Panc1 (cell line): ENCODE measurements around the gene SPRN. TPM values are rescaled to one million over a fixed set of nuclear protein-coding genes. Genes with fewer than 3 reads are reported as not detected.

Source experiments
- ATAC-seq: fragments of 200-7000 bp; cut with Tn5 transposase; 2 replicates; pipeline ENCODE4 v1.9.1; 2020; ENCODE audit warnings: mild to moderate bottlenecking, moderate library complexity
- BruUV-seq: library from RNA; stranded (reverse); fragments of 400-500 nt; replicated peaks from 2 replicates; lab custom pipeline; 2021; lab: Mats Ljungman, UMichigan
- CTCF ChIA-PET: fragments of 300-600 bp; sonication (Branson Sonifier 250); formaldehyde crosslinking; loops from one replicate; lab custom pipeline; 2022; ENCODE audit warnings: antibody characterized with exemption; lab: Charles Lee
- POLR2A ChIA-PET: fragments of 300-600 bp; sonication (Branson Sonifier 250); formaldehyde crosslinking; loops from one replicate; lab custom pipeline; 2022; ENCODE audit warnings: antibody characterized with exemption; lab: Charles Lee
- DNase-seq: peaks from one replicate; pipeline ENCODE4 v3.0.0-alpha.2; 2010; ENCODE audit warnings: low read depth, low spot score
- H3K27ac ChIP-seq: 2 replicates; pipeline ENCODE4 v1.5.1; 2011; ENCODE audit warnings: mild to moderate bottlenecking, low read length, inconsistent platforms
- H3K27me3 ChIP-seq: fragments of 200-500 bp; sonication (Bioruptor generic); 2 replicates; pipeline ENCODE4 v1.6.0; 2014; ENCODE audit warnings: low read length, inconsistent platforms; ENCODE audit not compliant: control insufficient read depth, insufficient read depth
- H3K36me3 ChIP-seq: fragments of 200-500 bp; sonication (Bioruptor generic); 2 replicates; pipeline ENCODE4 v1.5.1; 2014; ENCODE audit warnings: inconsistent platforms, mild to moderate bottlenecking, low read length, moderate library complexity; ENCODE audit not compliant: control insufficient read depth, insufficient read depth
- H3K4me1 ChIP-seq: 2 replicates; pipeline ENCODE4 v1.5.1; 2011; ENCODE audit warnings: inconsistent platforms, mild to moderate bottlenecking, low read length, moderate library complexity; ENCODE audit not compliant: control insufficient read depth, insufficient read depth
- H3K4me3 ChIP-seq, 2 experiments: 2 replicates each; pipeline ENCODE4 v1.5.1; 2011 to 2012; ENCODE audit warnings: low read depth in 2 of 2, low read length in 2 of 2, mild to moderate bottlenecking in 2 of 2, inconsistent platforms in 1 of 2, moderate library complexity in 1 of 2
- H3K9me3 ChIP-seq: fragments of 200-500 bp; sonication (Bioruptor generic); 2 replicates; pipeline ENCODE4 v1.5.1; 2014; ENCODE audit warnings: low read depth, mild to moderate bottlenecking, inconsistent platforms, low read length, moderate library complexity; ENCODE audit not compliant: control insufficient read depth, insufficient read depth
- POLR2AphosphoS5 ChIP-seq: IDR thresholded peaks from 2 replicates; pipeline ENCODE4 v1.6.1; 2012; ENCODE audit warnings: mild to moderate bottlenecking, low read depth, low read length, moderate library complexity
- SIN3A ChIP-seq: IDR thresholded peaks from 2 replicates; pipeline ENCODE4 v1.6.1; 2012; ENCODE audit warnings: low read depth, mild to moderate bottlenecking, low read length, moderate library complexity, borderline replicate concordance; ENCODE audit not compliant: insufficient read depth
- TCF7L2 ChIP-seq: IDR thresholded peaks from 2 replicates; pipeline ENCODE4 v1.6.1; 2011; ENCODE audit warnings: mild to moderate bottlenecking, low read depth, low read length, inconsistent platforms
- in situ Hi-C: cut with HindIII; loops from 2 replicates; pipeline ENCODE4 v1.10.0; 2016; ENCODE audit warnings: low sequenced_read_pairs, low pct_unique_long_range_greater_than_20kb
- intact Hi-C: fragments of 100-400 bp; cut with micrococcal nuclease; formaldehyde crosslinking; loops from one replicate; pipeline ENCODE4 v1.10.0; 2022; ENCODE audit not compliant: unreplicated experiment
- total RNA-seq: library from RNA; stranded (reverse); gene quantifications from one replicate; pipeline ENCODE4 v1.2.1, GENCODE V29; 2021; ENCODE audit not compliant: unreplicated experiment
- TF ChIP-seq, protein P1 (sequence below), 2 experiments: IDR thresholded peaks; 2 replicates each; pipeline ENCODE4 v1.6.1; 2011 to 2012; ENCODE audit warnings: low read depth in 2 of 2, control low read depth in 1 of 2, low read length in 1 of 2, mild to moderate bottlenecking in 1 of 2, moderate library complexity in 1 of 2; ENCODE audit not compliant: insufficient read depth in 1 of 2
- TF ChIP-seq, protein P2 (sequence below): fragments of 450-650 bp; IDR thresholded peaks from 2 replicates; pipeline ENCODE4 v1.5.1; 2017; ENCODE audit warnings: mild to moderate bottlenecking

SPRN gene
- total RNA-seq, 1 experiment from 2014 or later: 0.64 TPM

DNA sequence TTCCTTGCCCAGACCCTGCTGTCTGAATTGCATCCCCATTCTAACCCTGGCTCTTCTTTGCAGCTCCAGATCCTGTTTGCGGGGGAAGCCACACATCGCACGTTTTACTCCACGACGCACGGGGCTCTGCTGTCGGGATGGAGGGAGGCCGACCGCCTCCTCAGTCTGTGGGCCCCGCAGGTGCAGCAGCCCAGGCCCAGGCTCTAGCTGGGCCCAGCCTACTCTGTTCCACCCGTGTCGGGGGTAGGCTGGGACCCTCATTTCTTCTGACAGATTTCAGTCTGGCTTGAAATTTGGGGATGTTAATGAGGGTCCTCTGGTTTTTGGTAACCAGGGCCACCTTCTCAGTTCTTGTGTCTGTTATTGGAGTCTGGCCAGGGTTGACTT, 33.2 kb downstream of the SPRN start:
- Histone ChIP-seq H3K9me3 (no peaks in the 10 kb centered on the region), H3K27ac (no peak overlapping the region), H3K36me3 (no peaks in the 10 kb centered on the region; the same call in 1 of the 2 replicates), H3K4me1 (peaks cover 13% of the 10 kb centered on the region), H3K4me3 (no peak overlapping the region), H3K27me3 (no peaks in the 10 kb centered on the region)
- no peak for ATAC-seq
- ChIA-PET CTCF (no interaction called here), POLR2A (interaction anchor here (0.6 kb wide), 1 partner anchor 38 kb away, joined by 9 read pairs; no protein-coding TSS in a partner anchor)
- BruUV-seq: no TSS peak
- intact Hi-C loops: no loop called here
- TF ChIP-seq, protein P1, sequence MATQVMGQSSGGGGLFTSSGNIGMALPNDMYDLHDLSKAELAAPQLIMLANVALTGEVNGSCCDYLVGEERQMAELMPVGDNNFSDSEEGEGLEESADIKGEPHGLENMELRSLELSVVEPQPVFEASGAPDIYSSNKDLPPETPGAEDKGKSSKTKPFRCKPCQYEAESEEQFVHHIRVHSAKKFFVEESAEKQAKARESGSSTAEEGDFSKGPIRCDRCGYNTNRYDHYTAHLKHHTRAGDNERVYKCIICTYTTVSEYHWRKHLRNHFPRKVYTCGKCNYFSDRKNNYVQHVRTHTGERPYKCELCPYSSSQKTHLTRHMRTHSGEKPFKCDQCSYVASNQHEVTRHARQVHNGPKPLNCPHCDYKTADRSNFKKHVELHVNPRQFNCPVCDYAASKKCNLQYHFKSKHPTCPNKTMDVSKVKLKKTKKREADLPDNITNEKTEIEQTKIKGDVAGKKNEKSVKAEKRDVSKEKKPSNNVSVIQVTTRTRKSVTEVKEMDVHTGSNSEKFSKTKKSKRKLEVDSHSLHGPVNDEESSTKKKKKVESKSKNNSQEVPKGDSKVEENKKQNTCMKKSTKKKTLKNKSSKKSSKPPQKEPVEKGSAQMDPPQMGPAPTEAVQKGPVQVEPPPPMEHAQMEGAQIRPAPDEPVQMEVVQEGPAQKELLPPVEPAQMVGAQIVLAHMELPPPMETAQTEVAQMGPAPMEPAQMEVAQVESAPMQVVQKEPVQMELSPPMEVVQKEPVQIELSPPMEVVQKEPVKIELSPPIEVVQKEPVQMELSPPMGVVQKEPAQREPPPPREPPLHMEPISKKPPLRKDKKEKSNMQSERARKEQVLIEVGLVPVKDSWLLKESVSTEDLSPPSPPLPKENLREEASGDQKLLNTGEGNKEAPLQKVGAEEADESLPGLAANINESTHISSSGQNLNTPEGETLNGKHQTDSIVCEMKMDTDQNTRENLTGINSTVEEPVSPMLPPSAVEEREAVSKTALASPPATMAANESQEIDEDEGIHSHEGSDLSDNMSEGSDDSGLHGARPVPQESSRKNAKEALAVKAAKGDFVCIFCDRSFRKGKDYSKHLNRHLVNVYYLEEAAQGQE (IDR thresholded peaks at IDR 0.05; ENCODE audit: insufficient read depth in 1 of 2, low read depth in 2 of 2, low read length in 1 of 2): no peak
- TF ChIP-seq, protein P2, sequence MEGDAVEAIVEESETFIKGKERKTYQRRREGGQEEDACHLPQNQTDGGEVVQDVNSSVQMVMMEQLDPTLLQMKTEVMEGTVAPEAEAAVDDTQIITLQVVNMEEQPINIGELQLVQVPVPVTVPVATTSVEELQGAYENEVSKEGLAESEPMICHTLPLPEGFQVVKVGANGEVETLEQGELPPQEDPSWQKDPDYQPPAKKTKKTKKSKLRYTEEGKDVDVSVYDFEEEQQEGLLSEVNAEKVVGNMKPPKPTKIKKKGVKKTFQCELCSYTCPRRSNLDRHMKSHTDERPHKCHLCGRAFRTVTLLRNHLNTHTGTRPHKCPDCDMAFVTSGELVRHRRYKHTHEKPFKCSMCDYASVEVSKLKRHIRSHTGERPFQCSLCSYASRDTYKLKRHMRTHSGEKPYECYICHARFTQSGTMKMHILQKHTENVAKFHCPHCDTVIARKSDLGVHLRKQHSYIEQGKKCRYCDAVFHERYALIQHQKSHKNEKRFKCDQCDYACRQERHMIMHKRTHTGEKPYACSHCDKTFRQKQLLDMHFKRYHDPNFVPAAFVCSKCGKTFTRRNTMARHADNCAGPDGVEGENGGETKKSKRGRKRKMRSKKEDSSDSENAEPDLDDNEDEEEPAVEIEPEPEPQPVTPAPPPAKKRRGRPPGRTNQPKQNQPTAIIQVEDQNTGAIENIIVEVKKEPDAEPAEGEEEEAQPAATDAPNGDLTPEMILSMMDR: no peak
- no peak for TF ChIP-seq POLR2AphosphoS5
- TF ChIP-seq SIN3A: no peak
- no peak for TF ChIP-seq TCF7L2
- DNase-seq: no peak
- in situ Hi-C loops: no loop called here

DNA sequence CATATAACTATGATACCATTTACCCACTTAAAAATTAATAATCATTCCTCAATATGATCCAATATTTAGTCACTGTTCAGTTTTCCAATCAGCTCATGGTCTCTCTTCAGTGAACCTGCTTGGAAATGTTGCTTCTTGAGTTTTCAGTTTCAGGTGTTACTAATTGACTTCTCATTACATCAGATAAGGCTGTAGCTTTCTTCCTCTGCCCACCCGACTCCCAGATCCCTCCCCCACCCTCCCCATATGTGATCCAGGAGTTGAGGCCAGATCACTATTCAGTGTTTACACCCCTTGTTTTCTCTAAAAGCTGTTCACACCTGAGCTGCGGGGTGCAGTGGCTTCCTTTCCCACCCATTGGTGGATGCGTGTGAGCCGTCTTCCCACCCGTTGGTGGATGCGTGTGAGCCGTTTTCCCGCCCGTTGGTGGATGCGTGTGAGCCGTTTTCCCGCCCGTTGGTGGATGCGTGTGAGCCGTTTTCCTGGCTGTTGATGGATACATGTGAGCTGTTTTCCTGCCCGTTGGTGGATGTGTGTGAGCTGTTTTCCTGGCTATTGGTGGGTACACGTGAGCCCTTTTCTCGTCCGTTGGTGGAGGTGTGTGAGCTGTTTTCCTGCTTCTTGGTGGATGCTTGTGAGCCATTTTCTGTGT, 33.7 kb downstream of the SPRN start:
- Histone ChIP-seq H3K4me3 (no peak overlapping the region), H3K27me3 (no peaks in the 10 kb centered on the region), H3K27ac (no peak overlapping the region), H3K4me1 (peaks cover 13% of the 10 kb centered on the region), H3K36me3 (no peaks in the 10 kb centered on the region; the same call in 1 of the 2 replicates), H3K9me3 (no peaks in the 10 kb centered on the region)
- TF ChIP-seq TCF7L2 (no peak), SIN3A (no peak), POLR2AphosphoS5 (no peak)
- TF ChIP-seq, protein P1 (IDR thresholded peaks at IDR 0.05; ENCODE audit: insufficient read depth in 1 of 2, low read depth in 2 of 2, low read length in 1 of 2): no peak
- TF ChIP-seq, protein P2: no peak
- BruUV-seq: no TSS peak
- POLR2A ChIA-PET: interaction anchor here (0.6 kb wide), 1 partner anchor 38 kb away, joined by 9 read pairs; no protein-coding TSS in a partner anchor
- ATAC-seq (no peak), DNase-seq (no peak)
- in situ Hi-C loops: no loop called here
- CTCF ChIA-PET: no interaction called here
- intact Hi-C loops: no loop called here
